Stromal cell of bone marrow (primary cell): ENCODE data around the gene GOLGA6L26.
"Not testable (repeated sequence)": the region's sequence is repeated elsewhere in the genome, so short reads cannot be mapped to it uniquely, and the experiment has no call there.

Experiments
- DNase-seq: peaks from one replicate; pipeline ENCODE4 v3.0.0-alpha.2; 2012; ENCODE audit warnings: low read depth

Gene GOLGA6L26, protein sequence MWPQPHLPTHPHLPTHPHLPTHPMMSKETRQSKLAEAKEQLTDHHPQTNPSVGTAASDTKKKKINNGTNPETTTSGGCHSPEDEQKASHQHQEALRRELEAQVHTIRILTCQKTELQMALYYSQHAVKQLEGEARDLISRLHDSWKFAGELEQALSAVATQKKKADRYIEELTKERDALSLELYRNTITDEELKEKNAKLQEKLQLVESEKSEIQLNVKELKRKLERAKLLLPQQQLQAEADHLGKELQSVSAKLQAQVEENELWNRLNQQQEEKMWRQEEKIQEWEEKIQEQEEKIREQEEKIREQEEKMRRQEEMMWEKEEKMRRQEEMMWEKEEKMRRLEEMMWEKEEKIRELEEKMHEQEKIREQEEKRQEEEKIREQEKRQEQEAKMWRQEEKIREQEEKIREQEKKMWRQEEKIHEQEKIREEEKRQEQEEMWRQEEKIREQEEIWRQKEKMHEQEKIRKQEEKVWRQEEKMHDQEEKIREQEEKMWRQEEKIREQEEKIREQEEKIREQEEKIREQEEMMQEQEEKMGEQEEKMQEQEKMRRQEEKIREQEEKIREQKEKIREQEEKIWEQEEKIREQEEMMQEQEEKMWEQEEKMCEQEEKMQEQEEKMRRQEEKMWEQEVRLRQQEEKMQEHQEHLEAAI

DNA sequence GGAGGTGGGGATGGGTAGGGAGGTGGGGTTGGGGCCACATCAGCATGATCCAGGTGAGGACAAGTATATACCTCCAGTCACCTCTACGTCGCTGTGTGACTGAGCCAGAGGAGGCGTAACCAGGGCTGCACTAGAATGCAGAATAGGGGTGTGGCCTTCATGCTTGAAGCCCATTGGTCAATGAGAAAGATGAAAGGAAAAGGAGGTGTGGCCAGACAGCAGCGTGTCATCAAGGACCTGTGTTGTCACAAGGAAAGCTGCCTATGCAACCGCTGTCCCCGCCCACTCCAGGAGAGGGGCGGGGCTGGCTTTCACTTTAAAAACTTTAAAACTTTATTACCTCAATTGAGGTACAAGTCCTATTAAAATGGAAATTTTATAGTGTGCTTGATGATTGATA is at the start of gene GOLGA6L26:
TSS of gene GOLGA6L26 (minus strand) at position 101 of the 400 bp plus-strand sequence. CDS start at position 40, 61 bp downstream.
- DNase-seq, result not testable (repeated sequence)

DNA sequence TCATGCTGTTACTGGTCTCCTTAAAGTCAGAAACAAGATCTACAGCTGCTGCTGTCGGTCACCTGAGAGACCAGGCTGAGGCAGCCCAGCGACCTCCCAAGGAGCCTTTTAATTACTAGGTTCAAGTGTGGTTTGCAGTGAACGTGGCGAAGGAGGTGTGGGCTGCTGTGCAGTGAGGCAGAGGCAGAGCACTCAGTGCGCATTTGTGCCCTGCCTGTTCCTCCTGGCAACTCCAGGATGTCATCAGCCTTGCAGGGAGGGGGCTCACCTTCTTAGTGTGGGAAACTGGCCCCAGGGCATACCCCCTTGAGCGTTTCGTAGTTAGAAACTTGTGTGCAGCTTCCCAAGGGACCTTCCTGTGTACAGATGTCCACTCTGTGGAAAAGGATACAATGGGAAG is 47.2 kb upstream of the GOLGA6L26 start:
- not testable (repeated sequence) for DNase-seq

DNA sequence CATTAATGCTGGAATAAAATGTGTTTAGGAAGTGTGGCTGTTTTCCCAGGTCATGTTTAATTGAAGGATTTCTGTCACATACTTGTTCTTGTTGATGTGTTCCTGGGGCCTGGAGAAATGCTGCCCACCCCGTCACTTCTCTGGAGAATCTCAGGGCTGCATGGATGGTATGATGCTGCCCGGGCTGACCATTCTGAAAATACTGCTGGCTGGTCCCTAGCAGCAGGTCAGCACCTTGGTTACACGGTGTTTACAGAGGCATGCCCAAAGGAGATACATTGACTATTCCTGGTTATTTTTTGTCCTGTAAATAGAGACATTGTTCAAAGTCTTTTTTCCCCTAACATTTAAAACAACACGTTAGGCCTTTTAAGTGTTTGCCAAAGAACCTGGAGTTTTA is 46.7 kb upstream of the GOLGA6L26 start:
- DNase-seq, result not testable (repeated sequence)

DNA sequence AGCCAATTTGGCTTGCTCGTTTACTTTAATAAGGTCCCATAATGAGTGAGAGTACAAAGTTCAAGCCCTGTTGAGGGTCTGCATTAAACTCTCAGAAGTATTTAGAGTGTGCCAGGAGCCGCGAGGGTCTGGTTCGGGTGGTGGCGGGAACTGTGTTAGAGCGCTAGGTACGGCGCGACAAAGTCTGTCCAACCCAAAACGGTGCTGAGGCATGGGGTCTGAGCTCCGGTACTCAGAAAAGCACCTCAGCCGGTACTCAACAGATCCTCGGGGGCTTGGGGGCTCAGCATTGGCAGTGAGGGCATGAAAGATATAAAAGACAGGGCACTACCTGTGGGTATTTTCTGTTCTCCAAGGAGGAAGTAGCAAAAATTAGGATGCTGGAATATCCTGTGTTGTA is 45.0 kb upstream of the GOLGA6L26 start:
- DNase-seq, result not testable (repeated sequence)

DNA sequence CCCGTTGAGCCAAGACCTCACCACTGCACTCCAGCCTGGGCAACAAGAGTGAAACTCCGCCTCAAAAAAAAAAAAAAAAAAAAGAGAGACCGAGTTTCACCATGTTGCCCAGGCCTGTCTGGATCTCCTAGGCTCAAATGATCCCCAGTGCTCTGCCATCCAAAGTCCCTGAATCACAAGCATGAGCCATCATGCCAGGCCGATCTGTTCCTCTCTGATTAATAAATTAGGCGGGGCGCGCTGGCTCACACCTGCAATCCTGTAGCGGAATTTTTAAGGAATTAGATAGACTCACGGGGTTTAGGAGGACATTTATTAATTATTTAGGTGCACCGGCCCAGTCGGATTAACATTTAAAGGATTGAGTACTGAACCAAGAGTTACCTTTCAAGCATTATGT is 40.2 kb upstream of the GOLGA6L26 start:
- DNase-seq, result not testable (repeated sequence)

DNA sequence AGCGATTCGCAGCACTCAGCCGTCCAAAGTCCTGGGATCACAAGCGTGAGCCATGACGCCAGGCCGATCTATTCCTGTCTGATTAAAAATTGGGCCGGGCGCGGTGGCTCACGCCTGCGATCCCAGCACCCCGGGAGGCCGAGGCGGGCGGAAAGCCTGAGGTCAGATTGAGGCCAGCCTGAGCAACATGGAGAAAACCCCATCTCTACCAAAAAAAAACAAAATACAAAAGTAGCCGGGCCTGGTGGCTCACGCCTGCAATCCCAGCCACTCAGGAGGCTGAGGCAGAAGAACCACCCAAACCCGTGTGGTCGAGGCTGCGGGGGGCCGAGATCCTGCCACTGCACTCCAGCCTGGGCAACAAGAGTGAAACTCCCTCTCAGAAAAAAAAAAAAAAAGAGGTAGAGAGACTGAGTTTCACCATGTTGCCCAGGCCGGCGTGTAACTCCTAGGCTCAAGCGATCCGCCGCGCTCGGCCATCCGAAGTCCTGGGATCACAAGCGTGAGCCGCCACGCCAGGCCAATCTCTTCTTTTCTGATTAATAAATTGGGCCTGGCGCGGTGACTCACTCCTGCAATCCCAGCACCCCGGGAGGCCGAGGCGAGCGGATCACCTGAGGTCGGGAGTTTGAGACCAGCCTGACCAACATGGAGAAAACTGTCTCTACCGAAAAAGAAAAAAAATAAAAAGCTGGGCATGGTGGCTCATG is 39.0 kb upstream of the GOLGA6L26 start:
- not testable (repeated sequence) for DNase-seq

DNA sequence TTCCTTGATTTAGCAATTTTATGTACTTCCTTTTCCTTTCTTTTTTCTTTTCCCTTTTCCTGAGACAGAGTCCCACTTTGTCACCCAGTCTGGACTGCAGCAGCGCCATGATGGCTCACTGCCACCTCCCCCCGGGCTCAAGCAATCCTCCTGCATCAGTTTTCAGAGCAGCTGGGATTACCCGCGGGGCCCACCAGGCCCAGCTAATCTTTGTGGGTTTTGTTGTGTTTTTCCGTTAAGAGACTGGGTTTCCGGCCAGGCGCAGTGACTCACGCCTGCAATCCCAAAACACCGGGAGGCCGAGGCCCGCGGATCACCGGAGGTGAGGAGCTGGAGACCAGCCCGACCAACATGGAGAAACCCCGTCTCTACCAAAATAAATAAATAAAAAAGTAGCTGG is 38.3 kb upstream of the GOLGA6L26 start:
- no peak for DNase-seq

DNA sequence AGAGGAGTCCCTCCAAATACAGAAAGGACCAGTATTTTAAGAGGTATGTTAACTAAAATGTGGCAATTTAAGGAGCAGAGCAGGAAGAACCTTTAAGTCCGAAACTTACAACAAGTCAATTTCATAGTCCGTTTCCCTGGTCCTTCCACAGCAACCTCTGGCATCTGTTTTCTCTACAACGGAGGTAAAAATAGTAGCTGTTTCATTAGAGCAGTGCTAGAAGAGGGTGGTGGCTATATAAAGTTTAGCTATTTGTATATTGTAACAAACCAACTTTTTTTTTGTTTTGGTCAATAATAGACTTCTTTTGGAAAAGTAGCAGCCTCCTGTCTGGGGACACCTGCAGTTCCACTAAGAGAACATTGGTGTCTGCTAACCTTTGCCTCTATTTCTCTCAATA is 37.9 kb upstream of the GOLGA6L26 start:
- not testable (repeated sequence) for DNase-seq

DNA sequence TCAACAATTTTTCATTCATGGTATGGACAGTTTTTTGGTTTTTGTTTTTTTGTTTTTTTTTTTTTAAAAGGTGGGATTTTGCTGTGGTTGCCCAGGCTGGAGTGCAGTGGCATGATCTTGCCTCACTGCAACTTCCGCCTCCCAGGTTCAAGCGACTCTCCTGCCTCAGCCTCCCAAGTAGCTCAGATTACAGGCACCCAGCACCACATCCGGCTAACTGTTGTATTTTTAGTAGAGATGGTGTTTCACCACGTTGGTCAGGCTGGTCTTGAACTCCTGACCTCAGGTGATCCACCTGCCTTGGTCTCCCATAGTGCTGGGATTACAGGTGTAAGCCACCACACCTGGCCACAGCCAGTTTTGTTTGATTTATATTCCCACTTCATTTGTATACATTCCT is 37.1 kb upstream of the GOLGA6L26 start:
- DNase-seq, result not testable (repeated sequence)

DNA sequence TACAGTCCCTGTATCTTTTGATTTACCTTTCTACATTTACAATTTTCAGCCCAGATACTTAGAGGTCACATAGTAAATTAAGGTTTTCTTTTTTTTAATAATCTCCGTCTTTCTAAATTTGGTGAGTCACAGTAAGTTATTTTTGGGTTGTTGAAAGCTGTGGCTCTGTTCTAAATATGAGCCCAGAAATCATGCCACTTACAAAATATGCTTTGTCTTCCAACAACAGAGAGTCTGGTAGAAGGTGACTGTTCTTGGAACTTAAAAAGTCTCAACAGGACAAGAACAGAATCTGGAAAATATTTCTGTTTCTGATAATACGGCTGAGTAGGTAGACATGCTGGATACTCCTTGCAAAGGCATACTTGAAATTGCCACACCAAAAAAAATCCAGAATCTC is 36.6 kb upstream of the GOLGA6L26 start:
- DNase-seq, result no peak

DNA sequence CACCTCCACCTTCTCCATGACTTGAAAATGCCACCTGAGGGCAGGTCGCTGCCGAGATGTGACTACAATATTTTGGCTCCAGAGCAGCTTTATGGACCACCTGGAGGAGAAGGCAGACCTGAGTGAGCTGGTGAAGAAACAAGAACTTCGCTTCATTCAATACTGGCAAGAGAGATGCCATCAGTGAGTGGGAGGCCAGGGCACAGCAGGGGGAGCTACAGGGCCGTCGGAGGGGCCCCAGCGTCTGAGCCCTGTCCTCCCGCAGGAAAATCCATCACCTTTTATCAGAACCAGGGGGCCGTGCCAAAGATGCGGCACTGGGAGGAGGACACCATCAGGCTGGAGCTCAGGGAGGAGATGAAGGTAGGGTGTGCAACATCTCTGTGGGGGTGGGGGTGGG is 30.3 kb upstream of the GOLGA6L26 start:
- not testable (repeated sequence) for DNase-seq

DNA sequence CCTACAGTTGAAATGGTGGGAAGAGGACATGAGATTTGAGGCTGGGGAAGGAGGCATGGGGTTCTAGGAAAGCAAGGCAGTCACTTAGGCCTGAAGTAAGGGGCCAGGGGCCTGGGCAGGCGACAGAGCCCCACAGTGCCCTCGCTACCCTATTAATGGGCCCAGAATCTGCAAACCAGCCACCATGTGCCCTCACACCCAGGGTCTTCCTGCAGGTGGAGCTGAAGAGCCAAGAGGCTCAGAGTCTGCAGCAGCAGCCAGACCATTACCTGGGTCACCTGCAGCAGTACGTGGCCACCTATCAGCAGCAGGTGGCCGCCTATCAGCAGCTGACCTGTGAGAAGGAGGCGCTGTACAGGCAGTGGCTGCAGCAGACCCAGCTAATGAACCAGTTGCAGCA is 28.6 kb upstream of the GOLGA6L26 start:
- not testable (repeated sequence) for DNase-seq

DNA sequence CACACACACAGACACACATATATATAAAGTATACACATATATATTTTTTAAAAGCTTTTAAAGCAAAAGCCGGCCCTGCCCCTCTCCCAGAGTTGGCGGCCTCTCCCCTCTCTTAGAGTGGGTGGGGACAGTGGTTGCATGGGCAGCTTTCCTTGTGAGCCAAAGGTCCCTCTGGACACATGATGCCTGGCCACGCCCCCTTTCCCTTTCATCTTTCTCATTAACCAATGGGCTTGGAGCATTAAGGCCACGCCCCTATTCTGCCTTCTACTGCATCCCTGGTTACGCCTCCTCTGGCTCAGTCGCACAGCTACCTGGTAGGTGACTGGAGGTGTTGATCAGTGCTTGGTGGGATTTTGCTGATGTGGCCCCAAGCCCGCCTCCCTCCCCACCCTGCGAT is 20.5 kb upstream of the GOLGA6L26 start, which contains the start of gene GOLGA8S:
TSS of gene GOLGA8S (plus strand) at position 301 of the 400 bp plus-strand sequence. CDS start at position 363, 62 bp downstream.
- not testable (repeated sequence) for DNase-seq

DNA sequence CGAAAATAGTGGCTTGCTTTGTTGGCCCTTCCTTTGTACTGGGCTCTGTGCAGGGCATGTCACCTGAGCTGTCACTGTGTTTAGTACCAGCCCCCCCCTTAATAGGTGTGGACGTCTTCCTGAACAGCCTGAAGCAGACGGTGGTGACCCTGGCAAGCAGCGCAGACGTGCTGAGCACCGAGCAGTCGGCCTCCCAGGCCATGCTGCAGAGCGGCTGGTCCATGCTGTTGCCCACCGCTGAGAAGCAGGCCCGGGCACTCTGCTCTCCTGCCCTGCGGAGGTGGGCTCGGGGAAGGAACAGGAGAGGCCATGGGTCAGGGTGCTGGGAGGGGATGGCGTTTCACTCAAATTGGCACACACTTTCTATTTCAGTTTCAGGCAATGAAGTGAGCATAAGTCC is 22.8 kb downstream of the GOLGA6L26 start:
- not testable (repeated sequence) for DNase-seq

DNA sequence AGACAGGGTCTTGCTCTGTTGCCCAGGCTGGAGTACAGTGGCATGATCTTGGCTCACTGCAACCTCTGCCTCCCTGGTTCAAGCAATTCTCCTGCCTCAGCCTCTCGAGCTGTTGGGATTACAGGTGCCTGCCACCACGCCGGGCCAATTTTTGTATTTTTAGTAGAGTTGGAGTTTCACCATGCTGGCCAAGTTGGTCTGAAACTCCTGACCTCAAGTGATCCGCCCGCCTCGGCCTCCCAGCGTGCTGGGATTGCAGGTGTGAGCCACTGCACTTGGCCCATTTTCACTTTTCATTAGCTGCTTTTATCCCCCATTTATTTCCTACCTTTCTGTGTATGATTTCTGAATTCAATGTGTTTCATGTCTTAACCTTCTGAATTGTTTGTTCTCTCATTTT is 28.1 kb downstream of the GOLGA6L26 start:
- not testable (repeated sequence) for DNase-seq

DNA sequence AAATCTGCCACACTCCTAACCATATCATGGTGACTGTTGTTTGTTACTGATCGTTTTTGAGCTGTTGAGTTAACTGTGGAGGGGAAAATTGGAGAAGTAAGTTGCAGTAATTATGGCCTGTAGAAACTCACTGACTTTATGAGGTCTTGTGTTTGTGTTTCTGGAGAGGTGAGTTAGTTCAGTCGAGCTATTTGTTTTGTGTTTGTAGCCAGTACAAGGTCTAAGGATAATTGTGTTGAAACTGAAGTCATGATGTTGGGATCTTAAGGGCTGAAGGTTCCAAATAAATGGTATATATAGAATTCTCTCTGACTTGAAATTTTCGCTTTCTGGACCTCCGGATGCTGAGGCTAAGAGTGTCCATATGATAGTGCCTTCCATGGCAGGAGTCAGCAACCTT is 29.2 kb downstream of the GOLGA6L26 start:
- DNase-seq, result not testable (repeated sequence)

DNA sequence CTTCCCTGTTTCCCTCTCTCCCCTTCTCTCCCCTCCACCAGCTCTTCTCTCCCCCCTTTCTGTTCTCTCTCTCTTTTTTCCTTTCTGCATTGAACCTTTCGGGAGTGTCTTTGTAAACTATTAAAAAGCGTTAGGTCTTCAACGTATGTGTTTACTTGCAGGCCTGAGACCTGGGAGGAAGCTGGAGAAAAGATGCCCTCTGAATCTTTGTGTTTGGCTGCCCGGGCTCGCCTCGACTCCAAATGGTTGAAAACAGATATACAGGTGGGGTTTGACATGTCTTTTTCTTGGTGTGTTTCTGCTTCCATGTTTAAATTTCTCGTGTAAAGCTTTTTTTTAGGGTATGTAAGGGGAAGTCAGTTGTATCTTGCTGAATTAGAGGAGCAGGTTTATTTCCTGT is 29.7 kb downstream of the GOLGA6L26 start:
- DNase-seq, result not testable (repeated sequence)

DNA sequence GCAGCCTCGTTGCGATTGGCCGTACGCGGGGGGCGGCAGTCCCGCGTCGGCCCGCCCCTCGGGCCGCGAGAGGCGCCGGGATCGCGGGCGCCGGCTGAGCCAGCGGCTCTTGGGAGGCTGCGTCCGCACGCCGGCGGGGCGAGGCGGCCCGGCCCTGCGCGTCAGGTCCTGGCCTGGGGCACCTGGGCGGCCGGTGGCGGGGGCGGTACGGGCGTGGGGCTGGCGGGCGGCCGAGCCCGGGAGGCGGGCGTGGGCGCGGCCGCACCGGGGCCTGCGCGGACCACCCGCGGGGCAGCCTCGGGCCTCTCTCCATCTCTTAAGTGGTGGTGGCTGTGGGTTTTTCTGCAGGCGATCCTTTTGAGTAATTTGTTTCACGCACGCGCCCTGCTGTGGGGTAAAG is 30.3 kb downstream of the GOLGA6L26 start:
- peak; percentile 6 for DNase-seq

DNA sequence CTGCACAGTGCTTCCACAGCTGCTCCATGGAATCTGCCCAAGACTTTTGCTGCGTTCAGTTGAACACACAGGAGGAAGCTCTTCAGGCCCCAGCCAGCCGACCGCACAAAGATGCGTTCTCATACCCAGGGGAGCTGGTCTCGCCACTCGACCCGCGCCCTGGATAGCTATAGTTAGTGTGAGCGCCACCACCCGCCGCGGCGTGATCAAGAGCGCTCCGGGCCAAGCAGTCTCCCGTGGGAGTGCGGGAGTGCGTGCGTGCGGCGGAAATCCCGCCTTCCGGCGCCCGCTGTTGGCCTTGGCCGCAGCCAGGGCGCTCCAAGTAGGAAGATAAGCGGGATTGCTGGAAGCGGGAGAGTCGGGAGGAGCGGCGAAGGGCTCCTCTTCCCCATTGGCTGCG is 30.8 kb downstream of the GOLGA6L26 start:
- not testable (repeated sequence) for DNase-seq
